ENCODE measurements around the gene FPR2. TPM values are rescaled to one million over a fixed set of nuclear protein-coding genes. Genes with fewer than 3 reads are reported as not detected.

Gene FPR2
- total and polyA plus RNA-seq, 9 of the 15 experiments (the other 6 are each of a cell fraction or from before 2014, with no cell fraction given) = 0.03 to 0.15 (median 0.07) TPM; not detected in 6

GRCh38 chr19:51799034-51799773, 38.2 kb downstream of the FPR2 start (continued):
- TF ChIP-seq ARHGAP35 (IDR thresholded peaks at IDR 0.05; ENCODE audit: partially characterized antibody) (no peak), HDGF (IDR thresholded peaks at IDR 0.05) (no peak), BCOR (IDR thresholded peaks at IDR 0.05) (no peak), NFE2L1 (tag; IDR thresholded peaks at IDR 0.05; ENCODE audit: borderline replicate concordance, low read depth) (no peak), CHD7 (IDR thresholded peaks at IDR 0.05; ENCODE audit: low read depth, low read length) (no peak), SETDB1 (IDR thresholded peaks at IDR 0.05; ENCODE audit: low read length) (no peak), ZFX (CRISPR knock-in tag; IDR thresholded peaks at IDR 0.05) (no peak), ARID4B (CRISPR knock-in tag; IDR thresholded peaks at IDR 0.05) (no peak), ZNF277 (CRISPR knock-in tag; IDR thresholded peaks at IDR 0.05; ENCODE audit: borderline replicate concordance) (no peak)

Data from K562 (cell line).